Posterior vena cava (tissue), 2 donors: Measurements from ENCODE around the gene CTBP2. TPM values are rescaled to one million over a fixed set of nuclear protein-coding genes. Genes with fewer than 3 reads are reported as not detected.

Experiments used
- DNase-seq: peaks from one replicate; pipeline ENCODE4 v3.0.0-alpha.2; 2020; ENCODE audit warnings: low spot score
- intact Hi-C, 2 donors: fragments of 100-400 bp; cut with DNase I; formaldehyde crosslinking; loops; one replicate each; pipeline versions ENCODE4 v1.14.1 to v1.14.2; 2022 to 2023
- total RNA-seq, 2 donors: library from RNA; stranded (reverse); fragmentation: NEBNext Ultra II Directional; extraction: Animal tissue kit (Norgen Biotek cat#: 25700); gene quantifications; one replicate each; pipeline ENCODE4 v1.2.1, GENCODE V29; 2021
- donor health status: DM: yes; HTN: yes; CAD: no.
- donor health status: DM: yes; HTN: yes; CAD: no.

Gene CTBP2
- total RNA-seq, 2 donors from 2014 or later = 44.4 to 47.3 TPM

DNA sequence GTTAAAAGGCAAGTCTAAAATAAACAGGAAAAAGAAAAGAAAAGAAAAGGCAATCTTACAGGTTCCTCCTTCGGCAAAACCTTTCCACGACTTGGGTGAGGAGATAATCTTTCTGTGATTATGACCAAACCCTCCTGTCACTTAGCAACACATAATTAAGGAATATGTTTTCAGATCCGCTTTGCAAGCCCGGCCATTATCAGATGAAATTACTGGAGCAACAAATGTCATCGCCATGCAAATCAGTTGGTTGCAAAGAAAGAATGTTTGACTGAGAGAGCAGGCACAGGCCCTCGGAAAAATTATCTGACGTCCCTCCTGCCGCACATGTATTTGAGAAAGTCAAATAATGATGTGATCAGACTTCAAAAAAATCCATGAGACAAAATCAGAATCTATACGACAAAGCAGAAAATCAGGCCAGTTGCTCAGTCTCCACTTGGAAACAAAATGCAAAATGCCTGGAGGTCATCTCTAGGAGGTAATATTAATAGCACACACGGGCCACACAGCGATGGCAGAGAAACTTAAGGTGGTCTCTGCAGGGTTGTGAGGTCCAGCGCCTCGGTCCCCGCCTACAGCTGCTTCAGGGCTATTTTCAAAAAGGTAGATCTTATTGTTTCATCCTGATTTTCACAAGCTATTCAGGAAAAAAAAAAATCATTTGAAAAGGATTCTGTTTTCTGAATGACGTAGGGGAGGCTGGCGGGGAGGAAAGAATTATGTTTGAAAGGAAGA, 135.7 kb downstream of the CTBP2 start:
- intact Hi-C loops = no loop called here
- DNase-seq = peak; percentile 55

DNA sequence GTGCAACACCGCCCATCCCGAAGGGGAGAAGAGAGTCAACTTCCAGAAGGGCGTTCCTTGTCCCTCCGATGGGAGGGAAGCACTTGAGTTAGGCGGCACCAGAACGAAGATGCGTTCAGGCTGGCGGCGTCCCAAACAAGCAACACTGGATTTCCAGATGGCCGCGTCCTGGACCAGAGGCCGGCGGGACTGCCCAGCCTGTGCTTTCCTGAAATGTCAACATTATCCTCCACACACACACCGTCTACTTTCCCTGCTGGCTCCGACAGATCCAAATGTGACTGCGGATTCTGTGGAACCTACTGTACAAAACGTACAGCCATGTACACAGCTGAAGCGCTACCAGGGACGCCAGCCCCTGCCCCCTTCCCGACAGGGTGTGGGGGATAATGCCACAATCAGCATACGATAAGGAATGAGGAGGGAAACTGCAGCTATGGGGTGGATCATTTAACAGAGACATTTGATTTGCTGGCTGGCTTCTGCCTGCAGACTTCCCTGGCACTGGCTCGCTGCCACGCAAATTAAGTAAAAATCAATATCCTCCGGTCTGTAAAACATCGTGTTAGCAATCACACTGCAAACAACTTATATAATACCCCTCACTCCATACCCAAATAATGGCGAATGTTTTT, 136.4 kb downstream of the CTBP2 start:
- DNase-seq = peak; percentile 87
- intact Hi-C loops = no loop called here

DNA sequence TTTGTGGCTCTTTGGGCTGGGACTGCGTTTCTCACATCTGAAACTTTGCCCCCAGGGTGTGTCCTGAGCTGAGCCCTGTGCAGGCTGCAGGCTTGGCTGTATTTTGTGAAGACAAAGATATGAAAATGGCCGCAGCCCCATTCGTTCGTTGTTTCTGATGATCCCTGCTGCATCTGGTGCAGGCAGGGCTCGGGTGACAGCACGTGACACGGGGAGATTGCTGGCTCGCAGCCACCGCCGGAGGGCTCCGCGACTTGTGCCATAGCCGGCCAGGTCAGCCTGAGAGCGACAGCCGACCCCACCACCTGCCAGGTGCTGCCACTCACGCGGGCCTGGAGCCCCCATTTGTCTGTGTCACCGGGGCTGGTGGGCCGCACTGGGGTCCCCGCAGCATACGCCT, 137.1 kb downstream of the CTBP2 start:
- DNase-seq = peak; percentile 78
- intact Hi-C loops = no loop called here

DNA sequence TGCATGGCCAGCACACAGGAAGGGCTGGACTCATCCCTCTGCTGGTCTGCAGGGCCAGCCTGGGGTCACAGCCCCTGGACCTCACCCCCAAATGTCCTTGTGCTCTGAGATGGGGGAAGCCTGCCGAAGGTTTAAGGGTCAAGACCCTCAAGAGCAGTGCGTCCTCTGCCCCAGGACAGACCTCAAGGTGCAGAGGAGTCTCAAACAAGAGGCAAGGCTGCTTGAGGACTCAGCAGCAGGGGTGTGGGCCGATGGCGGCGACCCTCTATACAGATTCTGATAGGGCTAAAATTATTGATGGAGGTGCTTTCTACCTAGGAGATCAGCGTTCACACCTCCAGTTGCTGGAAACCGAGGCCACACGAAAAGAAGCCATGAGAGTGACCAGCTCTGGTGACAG, 137.7 kb downstream of the CTBP2 start:
- intact Hi-C loops = no loop called here
- peak; percentile 53 for DNase-seq

DNA sequence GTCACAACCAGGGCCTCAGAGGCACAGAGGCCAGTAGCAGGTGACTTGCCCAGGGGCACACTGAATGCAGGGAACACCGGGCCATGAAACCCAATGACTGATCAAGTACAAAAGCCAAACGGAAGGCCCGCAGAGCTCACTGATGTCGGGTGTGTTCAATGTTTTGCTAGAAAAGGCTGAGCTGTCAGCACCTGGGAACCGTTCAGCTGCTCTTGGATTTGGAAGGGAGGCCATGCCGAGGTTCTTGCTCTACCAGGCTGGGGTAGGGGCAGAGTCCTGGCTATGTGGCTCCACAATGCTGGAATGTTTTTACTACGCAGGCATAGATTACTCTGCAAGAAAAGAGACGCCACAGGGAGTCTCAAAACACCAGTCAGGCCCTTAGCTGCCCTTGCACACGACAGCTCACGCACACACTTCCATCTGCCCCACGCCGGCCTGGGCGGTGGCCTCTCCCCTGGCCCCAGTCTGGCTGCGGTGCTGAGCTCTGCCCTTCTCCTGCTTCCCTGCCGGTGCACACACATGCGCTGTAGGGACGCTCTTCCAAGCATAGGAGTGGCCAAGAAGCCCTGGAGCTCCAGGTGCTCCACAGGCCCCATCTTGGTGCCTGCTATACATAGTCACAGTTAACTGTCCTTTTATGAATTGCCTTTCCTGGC, 138.5 kb downstream of the CTBP2 start:
- peak; percentile 70 for DNase-seq
- intact Hi-C loops = no loop called here

DNA sequence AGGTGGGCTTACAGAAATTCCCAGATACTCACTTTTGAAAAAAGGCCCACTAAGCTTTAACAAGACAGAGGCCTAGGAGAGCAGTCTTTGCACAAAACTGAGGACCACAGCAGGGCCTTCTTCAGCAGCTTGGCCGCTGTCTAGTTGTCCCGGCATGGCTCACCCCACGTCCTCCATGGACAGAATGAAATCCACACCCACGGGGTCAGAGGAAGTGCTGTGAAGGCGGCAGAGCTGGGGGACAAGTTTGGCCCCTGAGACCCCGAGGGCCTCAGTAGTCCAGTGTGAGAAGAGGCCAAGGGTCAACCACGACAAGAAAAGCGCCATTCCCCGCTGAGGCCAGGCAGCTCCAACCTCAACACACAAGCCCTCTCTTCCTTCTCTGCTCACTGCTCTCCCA, 139.5 kb downstream of the CTBP2 start:
- intact Hi-C loops = no loop called here

DNA sequence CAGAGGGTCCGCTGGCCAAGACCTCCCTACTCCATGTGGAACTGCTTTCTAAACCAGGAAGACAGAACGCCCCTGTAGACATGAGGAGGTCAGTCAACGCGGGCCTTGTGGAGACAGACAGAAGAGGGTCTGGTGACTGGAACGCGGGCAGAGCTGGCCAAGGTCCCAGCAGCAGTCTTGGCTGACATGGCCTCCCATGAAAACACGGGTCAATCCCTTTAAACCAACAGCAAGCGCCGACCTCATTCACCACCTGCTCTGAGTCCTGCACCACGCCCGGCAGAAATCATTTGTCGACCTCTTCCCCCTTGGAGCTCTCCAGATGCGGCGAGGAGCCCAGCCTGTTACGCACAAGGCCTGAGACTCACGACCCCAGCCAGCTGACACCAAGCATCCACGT, 140.0 kb downstream of the CTBP2 start:
- no peak for DNase-seq
- intact Hi-C loops = no loop called here

More for the DNA sequence above, 139.5 kb downstream of the CTBP2 start:
- DNase-seq = no peak

DNA sequence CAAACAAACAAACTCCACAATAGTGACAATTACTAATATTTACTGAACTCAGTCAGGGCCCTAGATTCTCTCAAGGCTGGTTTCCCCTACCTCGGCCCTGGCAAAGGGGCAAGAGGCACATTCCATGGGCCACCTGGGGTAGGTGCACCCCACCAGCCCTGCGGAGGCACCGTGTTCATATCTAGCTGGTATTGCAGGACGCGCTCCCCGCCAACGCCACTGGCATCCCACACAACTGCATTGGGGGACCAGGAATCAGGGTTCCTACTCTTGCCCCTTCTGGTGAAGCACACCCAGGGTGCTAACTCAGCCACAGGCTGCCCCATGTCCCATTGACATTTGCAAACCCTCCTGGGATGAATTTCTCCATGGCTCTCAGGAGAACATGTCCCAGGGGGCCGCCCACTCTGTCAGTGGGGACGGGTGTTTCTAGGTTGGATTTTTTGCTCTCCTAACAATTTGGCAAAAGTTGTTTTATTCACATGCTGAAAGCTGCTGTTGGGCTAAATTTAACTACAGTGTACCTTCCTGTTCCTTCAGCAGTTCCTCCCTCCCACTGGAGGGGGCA, 141.7 kb downstream of the CTBP2 start:
- no peak for DNase-seq
- intact Hi-C loops = no loop called here

DNA sequence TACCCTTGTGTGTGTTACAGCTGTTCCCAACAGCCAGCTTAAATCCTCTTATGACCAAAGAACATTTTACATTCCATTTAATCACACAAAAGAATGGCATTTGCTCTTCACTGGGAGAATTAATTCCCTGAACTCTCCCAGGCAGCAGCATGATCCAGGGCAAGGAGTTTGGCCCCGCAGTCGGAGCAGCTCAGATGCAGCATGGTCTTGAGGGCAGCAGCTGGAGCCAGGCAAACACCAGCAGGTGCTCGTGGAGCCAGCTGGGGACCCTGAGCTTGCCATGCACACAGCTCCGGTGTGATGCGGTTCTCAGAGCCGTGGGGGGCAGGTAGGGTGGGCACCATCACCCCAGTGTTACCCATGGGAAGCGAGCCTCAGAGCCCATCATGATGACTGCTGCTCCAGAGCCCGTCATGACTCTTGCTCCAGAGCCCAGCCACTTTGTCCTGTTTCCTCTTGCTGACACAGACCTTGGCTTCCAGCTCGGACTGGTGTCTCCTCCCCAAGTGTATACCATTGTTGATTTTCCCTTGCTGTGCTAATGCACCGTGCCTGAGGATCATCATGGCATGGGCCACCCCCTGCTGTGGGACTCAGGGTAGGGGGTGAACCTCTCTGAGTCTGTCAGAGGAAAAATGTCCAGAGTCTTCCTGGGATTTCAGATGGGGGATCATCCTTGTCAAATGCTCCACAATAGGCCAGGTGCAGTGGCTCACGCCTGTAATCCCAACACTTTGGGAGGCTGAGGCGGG, 142.6 kb downstream of the CTBP2 start:
- DNase-seq = no peak
- intact Hi-C loops = no loop called here

DNA sequence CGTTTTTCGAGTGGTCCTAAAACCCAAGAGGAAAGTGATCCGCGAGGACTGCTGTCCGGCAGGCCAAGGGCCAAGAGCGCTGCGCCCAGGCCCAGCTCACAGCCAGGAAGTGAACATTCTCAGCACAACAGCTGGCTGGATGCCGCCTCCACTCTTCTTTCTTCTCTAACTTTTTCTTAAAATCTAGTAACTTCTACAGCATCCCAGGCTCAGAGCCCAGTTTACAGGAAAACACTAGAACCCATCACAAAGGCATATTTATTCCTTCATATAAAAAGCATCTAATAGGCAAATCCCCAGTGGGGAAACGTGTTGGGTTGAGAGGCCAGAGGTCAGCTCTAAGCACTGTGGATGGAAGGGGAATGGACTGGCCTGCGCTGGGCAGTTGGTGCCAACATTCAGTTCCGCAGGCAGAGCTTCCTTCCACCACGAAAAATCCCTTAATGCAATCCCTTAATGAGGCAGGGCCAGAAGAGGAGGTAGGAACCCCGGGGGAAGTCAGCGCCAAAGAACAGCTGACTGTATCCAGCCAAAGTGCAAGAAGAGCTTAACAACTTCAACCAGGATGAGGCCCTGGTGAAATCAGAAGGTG, 143.7 kb downstream of the CTBP2 start:
- intact Hi-C loops = no loop called here
- peak; percentile 93 for DNase-seq

DNA sequence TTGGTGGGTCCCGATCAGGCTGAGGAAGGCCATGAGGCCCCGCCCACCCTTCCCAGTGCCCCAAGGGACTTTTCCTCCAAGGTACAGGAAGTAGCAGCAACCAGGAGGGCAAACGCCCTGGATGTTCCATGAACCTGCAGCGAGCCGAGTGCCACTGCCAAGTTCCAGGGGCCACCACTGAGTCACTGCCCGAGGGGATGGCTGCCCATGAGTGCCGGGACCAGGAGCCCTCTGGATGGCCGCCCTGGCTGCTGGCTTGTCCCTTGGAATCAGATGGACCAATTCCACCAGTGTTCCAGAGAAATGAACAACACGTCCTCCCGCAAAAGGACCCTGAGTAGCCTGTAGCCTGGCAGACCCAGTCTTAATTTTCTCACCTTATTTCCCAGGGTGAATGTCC, 144.2 kb downstream of the CTBP2 start:
- intact Hi-C loops = no loop called here
- peak; percentile 89 for DNase-seq

DNA sequence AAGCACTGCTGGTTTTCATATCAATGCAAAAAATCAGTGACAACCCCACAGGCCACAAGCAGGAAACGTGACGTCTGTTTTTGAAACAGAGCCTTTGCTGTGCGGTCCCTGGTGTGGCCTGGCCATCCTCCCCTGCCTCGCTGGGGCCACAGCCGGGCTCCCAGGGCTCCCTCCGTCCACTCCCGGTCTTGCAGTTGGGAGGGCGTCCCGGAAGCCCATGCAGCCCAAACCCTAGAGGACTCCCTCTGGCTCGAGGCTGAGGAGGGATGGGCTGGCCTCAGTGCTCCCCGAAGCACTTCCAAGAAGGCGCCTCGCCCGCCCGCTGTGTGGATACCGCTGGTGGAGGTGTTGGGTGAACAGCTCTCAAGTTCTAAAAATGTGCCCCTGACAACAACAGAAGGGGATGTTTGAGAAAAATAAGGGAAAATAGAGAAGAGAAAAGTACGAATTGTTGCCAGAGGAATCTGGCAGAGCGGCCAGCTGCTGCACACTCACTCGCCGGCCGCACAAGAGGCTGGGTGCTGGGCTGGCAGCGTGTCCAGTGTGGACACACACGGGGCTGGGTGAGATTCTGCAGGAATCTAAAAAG, 144.9 kb downstream of the CTBP2 start:
- intact Hi-C loops = no loop called here
- DNase-seq = peak; percentile 90

DNA sequence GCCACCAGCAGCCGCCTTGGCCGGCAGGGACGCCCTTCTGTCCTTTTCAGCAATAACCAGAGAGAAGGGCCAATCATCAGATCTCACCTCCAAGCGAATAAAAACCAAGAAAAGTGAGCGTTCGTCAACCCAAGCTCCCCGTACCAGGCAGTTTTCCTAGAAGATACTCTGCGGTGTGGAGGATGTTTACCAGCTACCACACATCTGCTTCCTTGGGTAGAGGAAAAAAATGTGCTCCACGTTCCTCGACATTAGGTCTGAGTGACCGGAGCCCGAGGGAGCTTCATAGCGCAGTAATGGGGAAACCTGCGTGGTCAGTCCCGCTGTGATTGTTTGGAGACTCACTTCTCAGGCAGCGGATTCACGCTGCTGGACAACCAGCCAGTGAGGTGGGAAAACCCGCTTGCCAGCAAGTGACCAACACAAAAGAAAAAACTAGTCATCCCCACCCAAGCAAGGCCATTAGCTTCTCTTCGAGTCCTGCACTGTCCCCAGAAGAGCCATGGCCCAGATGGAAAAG, 145.5 kb downstream of the CTBP2 start:
- DNase-seq = no peak
- intact Hi-C loops = no loop called here

DNA sequence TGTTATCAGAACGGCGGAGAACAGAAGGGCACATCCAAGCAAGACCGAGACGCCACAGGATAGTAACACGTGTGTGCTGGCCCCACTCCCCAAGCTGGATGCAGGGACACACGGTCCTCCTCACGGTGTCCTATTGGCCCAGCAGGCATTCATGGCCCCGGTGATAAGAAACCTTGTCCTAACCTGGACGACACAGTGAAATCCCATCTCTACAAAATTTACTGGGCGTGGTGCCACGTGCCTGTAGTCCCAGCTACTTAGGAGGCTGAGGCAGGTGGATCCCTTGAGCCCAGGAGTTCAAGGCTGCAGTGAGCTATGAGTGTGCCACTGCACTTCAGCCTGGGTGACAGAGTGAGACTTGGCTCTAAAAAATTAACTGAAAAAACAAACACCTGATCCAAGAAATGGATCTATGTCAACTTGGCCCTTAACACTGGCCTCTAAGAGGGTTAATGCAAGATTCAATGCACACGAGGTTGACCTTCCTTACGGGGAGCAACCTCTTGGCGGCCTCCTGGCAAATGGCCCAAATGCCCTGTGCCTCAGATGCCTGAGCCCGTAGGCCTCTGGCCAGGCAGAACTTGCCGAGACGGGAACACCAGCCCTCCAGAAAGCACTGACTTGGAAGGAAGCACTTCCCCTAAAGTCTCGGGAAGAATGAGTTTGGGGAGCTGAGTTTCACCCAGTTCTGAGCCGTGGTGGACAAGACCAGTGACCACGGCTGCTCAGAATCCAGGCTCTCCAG, 146.1 kb downstream of the CTBP2 start:
- intact Hi-C loops = no loop called here
- no peak for DNase-seq

DNA sequence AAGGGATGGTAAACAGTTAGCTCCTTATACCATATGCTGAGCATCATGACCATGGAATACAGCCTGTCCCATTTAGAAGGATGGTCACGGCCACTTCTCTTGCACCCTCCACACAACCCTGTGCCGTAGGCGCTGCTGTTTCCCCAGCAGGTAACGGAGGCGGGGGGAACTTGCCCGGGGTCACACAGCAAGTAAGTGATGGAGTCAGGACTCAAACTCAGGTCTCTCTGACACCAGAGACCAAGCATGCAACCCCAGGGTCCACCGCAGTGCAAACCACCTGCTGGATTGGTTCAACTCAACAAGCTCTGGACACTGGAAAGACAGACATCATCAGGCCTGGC, 146.9 kb downstream of the CTBP2 start:
- intact Hi-C loops = no loop called here
- no peak for DNase-seq

DNA sequence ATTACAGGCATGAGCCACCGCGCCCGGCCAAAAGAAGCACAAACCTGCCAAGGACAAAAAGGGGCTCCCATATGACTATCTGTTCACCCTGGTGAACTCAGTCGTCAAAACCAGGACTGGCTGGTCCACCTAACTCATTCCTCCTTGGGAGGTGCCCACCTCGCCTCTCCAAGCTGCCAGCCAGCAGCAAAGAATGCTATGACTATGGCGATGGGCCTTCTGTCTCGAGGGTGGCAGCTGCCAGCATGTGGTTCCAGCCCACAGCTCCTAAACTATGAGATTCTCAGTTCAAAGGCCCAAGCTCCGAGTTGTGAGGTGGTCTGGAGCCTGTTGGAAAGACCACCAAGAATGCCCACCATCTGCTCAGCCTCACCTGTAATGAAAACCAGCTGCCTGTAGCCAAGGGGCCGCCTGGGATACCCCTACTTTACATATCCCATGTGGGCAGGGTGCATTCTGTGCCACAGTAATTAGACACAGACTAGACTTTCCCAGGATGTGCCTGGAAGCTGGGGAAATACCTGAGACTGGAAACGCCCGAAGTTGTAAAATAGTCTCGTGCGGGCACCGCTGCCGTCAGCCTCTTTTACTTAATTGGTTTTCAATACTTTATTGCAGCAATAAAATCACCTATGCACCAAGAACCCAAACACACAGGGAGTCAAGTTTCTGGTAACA, 147.4 kb downstream of the CTBP2 start:
- intact Hi-C loops = no loop called here
- peak; percentile 42 for DNase-seq

DNA sequence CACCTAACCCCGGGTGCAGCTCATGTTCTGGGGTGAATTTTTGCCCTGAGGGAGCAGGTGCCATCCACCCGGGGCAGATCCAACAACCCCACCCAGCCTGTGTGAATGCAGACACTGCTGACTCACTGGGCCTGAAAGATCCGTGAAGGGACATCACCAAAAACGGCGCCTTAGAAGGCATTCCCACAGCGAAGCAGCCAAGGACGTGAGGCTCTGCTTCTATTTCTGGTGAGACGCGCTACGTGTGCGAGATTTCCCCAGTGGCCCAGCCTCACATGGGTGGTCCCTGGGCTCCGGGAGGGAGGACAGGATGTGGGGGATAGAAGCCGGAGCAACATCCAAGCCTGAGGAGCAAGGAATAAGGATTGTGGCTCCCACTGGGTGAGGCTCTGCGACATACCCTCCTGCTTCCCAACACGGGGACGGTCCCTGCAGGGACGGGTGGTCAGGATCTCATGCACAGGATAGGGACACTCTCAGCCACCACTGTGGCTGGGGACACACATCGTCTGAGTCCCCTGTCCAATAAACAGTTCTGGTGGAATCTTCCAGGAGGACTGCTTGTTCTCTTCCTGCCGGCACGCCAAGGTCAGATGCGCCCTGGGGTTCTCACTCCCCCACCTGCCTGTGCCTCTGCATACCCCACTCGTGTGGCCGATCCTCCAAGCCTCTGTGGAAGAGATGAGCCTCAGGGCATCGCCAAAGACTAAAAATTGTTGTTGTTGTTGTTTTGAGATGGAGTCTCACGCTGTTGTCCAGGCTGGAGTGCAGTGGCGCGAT, 148.2 kb downstream of the CTBP2 start:
- peak; percentile 85 for DNase-seq
- intact Hi-C loops = no loop called here
